Cardiac fibroblast (primary cell): Measurements from ENCODE around the gene GGTLC1.

ENCODE experiments used
- DNase-seq, 2 donors: peaks; one replicate each; pipeline versions ENCODE4 v3.0.0 to v3.0.0-alpha.2; 2010; ENCODE audit warnings: low read depth in 2 of 2
- H3K4me3 ChIP-seq, 2 donors: replicated peaks in 1 of 2; 1 replicate in 1 of 2; 2 replicates in 1 of 2; pipeline ENCODE4 v1.5.1; 2011; ENCODE audit warnings: low read depth in 2 of 2, low read length in 2 of 2, mild to moderate bottlenecking in 2 of 2, moderate library complexity in 1 of 2
- TF ChIP-seq, protein P1 (sequence below): IDR thresholded peaks from one replicate; pipeline ENCODE4 v1.5.1; 2011; ENCODE audit warnings: low read depth, mild to moderate bottlenecking, low read length, inconsistent platforms

GGTLC1 gene

DNA sequence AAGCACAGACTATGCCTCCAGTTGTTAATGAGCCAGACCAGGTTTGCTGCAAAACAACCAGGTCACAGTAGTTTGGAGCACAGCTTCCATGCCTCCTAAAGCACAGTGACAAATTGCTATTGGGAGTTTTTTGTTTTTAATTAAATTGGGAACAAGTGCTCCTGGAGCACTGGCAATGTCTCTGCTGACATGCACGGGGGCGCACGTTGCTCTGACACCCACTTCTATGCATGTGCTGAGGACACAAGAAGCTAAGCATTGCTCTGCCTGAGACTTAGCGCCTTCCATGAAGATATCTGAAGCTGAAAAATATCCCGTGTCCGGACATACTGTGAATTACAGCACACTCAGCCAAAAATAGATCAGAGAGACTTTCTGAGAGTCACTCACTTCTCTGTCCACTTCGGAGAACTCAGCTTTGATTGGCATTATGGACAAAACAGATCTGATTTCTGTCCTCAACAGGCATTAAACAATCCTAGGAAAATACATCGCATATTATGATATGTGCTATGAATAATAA is 18.6 kb upstream of the GGTLC1 start:
- TF ChIP-seq, protein P1, sequence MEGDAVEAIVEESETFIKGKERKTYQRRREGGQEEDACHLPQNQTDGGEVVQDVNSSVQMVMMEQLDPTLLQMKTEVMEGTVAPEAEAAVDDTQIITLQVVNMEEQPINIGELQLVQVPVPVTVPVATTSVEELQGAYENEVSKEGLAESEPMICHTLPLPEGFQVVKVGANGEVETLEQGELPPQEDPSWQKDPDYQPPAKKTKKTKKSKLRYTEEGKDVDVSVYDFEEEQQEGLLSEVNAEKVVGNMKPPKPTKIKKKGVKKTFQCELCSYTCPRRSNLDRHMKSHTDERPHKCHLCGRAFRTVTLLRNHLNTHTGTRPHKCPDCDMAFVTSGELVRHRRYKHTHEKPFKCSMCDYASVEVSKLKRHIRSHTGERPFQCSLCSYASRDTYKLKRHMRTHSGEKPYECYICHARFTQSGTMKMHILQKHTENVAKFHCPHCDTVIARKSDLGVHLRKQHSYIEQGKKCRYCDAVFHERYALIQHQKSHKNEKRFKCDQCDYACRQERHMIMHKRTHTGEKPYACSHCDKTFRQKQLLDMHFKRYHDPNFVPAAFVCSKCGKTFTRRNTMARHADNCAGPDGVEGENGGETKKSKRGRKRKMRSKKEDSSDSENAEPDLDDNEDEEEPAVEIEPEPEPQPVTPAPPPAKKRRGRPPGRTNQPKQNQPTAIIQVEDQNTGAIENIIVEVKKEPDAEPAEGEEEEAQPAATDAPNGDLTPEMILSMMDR: no peak
- no peak overlapping the region for H3K4me3 ChIP-seq
- DNase-seq: no peak

GRCh38 chr20:24006626-24007025 is 18.0 kb upstream of the GGTLC1 start:
- TF ChIP-seq, protein P1: no peak
- no peak overlapping the region for H3K4me3 ChIP-seq
- DNase-seq: no peak

GRCh38 chr20:24004471-24004870 is 15.9 kb upstream of the GGTLC1 start:
- no peak for DNase-seq
- TF ChIP-seq, protein P1: no peak
- H3K4me3 ChIP-seq: no peak overlapping the region

- DNase-seq: no peak
- no peak overlapping the region for H3K4me3 ChIP-seq
- TF ChIP-seq, protein P1: no peak
These were observed 14.3 kb upstream of the GGTLC1 start for GRCh38 chr20:24002896-24003295.

DNA sequence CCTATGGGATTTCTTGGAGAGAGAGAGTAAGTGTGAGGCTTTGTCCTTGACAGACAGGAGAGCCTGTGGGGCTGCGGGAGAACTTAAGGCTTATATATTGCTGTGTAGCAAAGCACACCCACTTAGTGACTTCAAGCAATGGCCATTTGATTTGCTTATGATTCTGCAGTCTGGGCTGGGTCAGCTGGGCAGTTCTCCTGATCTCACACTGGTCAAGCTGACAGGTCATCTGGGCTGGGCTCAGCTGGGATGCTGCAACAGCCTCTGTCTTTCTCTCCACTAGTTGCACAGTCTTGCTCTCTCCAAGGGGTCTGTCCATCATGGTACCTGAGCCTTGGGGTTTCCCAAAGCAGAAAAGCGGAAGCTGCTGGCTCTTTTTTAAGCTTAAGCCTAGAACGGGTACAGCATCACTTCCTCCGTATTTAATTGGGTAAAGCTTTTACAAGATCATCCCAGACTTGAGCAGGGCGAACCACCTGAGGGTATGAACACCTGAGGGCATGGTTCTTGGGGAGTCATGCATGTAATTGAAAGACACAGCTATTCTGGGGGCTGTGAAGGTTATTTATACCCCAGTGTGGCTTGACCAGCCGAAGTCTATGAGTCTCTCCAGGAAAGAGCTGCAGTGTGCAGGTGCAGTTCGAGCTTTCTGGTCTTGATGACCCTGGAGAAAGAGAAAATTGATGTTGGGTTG is 13.3 kb upstream of the GGTLC1 start:
- no peak for DNase-seq
- no peak overlapping the region for H3K4me3 ChIP-seq
- TF ChIP-seq, protein P1: no peak

DNA sequence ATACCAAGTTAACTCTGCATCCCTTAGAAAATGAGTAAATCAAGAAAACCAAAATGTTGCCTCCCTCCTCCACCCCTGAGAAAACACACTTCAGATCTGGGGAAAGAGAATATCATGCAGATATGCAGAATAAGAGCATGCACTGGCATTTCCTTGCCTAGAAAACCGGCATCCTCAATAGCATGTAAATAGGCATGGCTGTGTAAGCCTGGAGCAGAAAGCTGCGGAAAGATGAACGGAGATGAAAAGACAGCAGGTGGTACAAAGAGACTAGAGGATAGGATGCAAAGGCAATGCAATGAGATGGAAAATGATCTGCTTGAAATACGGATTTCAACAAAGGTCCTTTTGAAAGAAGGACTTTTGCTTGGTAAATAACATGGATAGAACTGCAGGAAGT is 10.3 kb upstream of the GGTLC1 start:
- TF ChIP-seq, protein P1: no peak
- H3K4me3 ChIP-seq: no peak overlapping the region
- no peak for DNase-seq

DNA sequence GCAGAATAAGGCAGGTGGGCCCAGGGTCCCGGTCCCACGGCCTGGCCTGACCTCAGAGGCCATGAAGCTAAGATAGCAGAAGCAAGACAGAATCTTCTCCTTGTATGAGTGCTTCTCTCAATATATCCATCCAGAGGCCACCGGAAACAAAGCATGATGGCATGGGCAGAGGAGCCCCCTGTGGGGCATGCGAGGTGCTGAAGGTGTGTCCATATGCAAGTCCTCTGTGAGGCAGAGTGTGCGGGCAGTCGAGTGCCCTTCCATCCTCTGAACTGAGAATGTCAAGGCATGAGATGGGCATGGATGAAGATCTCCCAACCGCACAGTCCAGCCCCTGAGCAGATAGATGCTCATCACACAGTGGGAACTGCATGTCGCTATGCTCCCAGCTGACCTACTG is 9.8 kb upstream of the GGTLC1 start:
- DNase-seq: no peak
- H3K4me3 ChIP-seq: no peak overlapping the region
- TF ChIP-seq, protein P1: no peak
